CD4-positive, alpha-beta T cell treated with Interleukin-1 beta for 1 hour (primary cell): ENCODE measurements around the gene WNT4.

ENCODE experiments used
- DNase-seq, 2 donors: peaks; one replicate each; pipeline ENCODE4 v3.0.0-alpha.2; 2020 to 2022

Gene WNT4

DNA sequence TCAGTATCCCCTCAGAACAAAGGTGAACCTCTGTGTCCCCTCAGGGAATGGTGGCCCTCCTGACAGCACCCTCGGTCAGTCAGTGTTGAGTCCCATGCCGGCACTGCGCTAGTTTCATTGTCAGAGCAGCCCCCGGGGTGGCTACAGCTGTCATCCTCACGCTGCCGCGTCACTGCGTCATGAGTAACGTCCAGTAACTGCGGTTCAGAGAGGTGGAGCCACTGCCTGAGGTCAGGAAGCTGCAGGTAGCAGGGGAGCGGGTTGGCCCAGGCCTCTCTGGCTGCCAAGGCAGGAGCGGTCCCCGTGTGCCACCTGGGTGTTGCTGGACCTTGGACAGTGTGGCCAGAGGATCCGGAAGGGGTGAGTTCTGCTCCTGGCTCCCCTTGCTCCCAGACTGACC, 20.2 kb upstream of the WNT4 start:
- no peak for DNase-seq

DNA sequence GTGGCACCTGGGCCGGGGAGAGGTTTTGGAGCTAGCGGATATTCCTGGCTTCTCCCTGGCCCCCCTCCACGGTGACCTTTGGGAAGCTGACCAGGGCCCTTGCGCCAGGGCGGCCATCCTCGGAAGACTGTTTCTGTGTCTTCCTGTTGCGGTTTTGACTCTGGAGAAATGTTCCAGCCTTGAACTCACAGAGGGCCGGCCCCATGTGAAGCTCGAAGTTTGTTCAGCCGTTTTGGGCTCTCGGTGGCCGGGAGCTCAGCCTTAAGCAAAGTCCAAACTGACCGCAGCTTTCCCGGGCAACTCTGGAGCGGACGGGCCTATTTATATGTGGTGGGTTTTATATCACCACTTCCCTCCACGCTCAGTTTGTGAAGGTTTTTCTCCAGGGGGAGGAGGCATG, 17.0 kb upstream of the WNT4 start:
- DNase-seq: no peak

DNA sequence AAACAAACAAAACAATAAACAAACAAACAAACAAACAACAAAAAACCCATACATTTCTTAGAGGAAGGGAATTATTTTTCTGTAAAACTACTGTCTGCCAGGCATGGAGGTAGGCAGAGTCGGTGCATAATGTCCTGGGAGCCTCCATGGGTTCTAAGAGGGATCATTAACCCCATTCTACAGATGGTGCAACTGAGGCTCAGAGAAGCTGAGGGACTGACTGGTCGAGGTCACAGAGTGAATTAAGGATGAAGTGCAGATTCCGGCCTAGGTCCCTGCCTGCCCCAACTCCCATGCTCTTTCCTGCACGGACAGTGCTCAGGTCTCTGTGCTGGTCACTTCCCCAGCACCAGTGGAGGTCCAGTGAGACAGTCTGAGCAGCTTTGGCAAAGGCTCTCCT, 15.8 kb upstream of the WNT4 start:
- DNase-seq: no peak

DNA sequence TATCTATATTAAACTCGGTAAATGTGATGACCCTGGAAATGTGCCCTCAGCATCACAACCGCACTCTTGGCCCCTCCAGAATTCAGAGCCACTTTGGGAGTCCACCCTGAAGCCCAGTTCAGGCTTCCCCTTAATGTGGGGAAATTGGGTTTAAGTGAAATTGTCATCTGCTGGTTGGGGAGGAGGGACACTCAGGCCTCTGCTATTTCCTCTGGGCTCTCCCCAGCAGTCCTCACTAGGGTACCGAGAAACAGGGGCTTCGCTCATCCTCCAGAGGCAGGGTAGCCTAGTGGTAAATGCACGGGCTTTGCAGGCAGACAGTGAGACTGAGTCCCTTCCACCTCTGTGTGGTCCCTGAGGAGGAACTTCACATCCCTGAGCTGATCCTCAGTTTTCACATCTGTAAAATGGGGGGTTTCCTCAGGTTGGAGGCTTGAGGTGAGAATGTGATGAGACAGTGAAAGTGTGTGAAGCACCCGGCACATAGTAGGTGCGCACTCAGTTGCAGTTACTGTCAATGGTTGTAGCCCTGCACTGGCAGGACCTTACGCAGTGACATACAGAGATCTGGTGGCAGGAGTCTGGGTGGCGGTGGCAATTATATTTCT, 14.6 kb upstream of the WNT4 start:
- DNase-seq: no peak

DNA sequence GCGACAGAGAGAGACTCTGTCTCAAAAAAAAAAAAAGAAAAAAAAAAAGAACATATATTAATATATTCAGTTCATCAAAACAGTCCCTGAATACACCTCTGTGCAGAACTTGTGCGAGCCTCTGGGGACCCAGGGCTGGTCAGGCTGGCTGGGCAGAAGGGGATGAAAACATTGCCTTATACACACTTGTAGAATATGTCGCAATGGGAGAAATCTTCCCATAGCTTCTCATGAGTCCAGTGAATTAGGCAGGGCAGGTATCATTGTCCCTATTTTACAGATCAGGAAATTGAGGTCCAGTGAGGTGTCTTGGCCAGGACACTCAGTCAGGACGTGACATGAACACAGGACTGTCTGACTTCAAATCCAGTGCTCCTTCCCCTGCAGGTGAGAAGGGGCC, 12.6 kb upstream of the WNT4 start:
- DNase-seq: no peak

DNA sequence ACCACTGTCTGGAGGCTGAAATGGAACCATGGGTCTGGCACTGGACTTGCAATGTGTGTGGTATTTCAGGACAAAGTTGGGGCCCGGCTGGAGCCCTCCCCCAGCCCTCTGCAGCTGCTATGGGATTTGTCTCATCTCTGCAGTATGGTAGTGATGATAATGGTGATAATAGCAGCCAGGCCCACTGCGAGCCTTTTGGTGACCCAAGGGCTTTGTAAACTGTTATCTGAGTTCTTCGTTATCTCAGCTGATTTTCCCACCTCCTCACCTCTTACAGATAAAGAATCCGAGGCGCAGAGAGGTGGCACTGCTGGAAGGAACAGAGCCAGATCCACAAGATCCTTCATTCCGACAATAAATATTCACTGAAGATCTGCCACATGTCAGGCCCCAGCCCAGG, 11.7 kb upstream of the WNT4 start:
- no peak for DNase-seq

DNA sequence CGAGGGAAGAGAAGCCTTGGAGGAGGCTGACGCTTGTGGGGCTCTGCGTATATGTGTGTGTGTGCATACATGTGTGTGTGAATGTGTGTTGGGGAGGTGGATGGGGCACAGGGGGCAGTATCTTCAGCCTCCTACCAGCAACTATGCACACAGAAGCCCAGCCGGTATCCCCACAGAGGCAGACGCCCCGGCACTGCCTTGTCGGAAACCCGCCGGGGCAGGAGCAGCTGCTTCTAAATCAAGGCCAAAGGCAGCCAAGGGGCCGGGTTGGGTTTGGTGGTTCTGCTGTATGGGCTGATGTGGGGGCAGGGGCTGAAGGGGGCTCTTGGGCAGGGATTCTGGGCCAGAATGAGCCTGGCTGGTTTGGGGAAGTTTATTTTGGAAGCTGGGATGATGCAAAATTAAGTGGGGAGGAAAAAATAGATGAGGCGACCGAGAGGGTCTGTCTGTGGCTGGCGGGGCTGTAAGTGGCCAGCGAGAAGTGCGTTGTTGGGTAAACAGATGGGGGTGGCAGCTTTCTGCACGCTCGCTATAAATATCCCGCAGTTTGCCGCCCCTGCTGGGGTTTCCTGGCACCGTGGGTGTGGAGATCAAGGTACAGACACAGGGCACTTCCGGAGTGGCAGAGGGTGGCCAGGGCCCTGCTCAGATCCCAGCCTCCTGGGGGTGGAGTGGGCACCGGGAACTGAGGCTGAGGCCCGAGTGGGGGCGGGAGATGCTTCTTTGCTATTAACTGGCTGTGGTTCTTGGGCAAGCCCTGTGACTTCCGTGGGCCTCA, 11.0 kb upstream of the WNT4 start:
- no peak for DNase-seq

DNA sequence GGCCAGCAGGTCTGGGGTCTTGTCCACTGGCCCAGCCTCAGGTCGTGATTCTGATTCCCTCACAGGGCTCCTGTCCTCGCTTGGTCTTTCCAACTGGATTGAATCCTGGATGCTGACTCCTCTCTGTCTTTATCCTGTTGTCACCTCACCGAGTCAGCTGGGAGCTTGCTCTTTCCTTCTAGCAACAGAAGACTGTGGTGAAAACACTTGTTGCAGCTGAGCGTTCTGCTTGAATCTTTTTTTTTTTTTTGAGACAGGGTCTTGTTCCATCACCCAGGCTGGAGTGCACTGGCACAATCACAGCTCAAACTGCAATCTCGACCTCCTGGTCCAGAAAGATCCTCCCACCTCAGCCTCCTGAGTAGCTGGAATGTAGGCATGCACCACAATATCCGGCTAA, 8.0 kb upstream of the WNT4 start:
- DNase-seq: no peak

DNA sequence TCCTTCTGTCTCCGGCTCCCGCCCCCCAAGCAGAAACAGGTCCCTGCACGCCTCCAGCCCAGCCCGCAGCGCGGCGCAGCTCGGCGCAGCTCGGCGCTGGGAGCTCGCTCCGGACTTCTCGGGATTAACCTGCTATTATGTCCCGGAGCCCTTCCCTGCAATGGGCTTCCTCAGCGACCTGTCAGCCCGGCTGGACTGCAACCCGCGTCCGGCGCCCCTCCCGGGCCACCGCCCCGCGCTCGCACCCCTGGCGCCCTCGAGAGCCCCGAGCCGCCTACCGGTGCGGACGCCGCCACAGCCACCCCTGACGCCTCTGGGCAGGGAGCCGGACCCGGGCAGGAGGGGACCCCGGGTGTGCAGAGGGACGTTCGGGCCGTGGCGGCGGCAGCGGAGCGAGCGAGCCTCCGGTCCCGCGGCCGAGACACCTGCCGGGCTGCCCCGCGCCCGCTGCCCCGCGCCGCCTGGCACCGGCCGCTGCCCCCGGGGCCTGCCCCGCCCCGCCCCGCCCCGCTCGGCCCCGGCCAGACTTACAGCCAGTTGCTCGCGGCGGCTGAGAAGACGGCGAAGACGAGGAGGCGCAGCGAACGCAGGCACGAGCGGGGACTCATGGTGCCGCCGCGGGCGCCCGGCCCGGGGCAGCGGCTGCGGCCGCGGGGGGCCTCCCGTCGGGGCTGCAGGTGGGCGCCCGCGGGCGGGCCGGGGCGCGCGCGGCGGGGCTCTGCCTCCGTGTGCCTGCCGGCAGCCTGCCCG, 407 bp downstream of the WNT4 start:
- no peak for DNase-seq

DNA sequence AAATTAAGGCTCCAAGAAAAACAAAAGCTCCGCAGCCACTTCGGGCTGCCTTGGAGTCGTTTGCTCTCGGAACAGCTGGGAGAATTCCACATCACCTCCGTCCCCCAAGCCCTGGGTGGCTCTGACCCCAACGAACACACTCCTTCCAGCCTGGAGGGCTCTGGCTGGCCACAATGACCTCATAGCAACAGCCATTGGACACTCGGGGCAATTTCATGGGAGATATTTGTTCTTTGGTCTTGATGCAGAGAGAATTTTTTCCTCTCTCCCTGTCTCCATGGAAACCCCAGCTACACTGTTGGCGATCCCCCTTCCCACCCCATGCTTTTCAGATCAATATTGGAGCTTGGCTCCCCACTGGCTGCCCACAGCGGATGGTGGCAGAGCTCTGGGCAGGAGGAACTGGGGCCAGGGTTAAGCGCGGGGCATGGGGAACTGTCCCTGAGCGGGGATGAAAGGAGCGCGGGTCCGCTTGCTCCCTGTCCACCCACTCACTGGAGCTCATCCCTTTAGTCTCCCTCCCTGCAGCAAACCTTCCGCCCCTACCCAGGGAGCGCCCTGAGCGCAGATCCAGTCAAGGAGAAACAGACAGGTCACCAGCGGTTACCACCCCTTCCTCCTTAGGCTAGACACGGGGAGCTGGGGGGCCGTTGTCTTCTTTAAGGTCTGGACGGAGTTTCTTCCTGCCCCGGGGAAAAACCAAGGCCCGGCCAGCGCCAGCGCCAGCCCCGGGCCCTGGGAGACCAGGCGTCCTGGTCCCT, 1.2 kb downstream of the WNT4 start:
- no peak for DNase-seq

DNA sequence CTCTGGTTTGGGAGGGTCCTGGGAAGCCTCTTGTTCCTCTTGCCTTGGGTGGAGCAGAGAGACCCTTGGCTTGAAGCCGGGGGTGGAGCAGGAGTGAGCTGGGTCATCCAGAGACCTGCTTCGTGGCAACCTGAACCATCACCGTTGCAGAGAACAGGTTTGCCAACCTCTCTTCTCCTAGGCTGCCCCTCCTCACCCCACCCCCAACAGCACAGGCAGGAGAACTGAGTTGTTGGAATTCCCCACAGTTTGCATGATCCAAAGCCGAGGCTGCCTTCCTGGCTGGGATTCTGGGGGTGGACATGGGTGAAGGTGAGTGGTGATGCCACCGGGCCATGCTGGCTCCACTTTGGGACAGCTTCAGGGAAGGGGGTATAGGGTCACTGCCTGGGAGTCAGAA, 2.2 kb downstream of the WNT4 start:
- no peak for DNase-seq

DNA sequence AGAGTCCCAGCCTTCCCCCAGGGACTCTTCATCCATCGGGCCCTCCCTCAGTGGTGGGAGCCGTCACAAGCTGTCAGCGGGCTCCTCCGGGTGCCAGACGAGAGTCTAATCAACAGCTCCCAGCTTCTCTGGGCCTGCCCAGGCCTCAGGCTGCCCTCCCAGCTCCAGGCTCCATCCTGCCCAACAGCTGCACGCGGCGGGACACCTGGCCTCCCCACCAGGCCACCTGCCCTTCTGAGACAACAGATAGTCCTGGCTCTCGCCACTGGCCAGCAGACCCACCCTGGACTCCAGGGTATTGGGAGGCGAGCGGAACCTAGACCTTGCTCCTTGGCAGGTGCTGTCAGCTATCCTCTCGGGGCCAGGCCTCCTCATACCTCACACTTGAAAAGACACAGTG, 3.1 kb downstream of the WNT4 start:
- DNase-seq: no peak

DNA sequence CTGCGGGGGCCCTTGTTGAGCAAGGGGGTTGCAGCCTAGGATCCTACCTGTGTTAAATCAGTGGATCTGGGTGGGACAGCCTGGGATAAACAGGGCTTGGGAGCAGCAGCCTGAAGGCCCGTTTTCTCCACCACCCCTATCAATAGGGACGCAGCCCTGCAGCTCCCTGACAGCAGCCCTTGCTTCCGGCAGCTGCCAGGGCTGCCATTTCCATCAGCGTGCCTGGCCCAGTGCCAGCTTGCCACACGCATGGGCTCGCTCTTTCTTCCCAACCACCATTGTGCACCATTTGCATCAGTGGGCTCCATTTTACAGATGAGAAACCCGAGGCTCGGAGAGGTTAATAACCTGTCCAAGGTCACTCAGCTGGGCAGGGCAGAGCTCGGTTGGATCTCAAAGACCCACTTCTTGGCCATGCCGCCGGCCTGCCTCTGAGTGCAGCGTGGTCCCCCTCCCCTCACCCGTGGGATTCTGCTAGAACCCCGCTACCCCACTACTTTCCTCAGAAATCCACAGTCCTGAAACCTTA, 3.8 kb downstream of the WNT4 start:
- no peak for DNase-seq

DNA sequence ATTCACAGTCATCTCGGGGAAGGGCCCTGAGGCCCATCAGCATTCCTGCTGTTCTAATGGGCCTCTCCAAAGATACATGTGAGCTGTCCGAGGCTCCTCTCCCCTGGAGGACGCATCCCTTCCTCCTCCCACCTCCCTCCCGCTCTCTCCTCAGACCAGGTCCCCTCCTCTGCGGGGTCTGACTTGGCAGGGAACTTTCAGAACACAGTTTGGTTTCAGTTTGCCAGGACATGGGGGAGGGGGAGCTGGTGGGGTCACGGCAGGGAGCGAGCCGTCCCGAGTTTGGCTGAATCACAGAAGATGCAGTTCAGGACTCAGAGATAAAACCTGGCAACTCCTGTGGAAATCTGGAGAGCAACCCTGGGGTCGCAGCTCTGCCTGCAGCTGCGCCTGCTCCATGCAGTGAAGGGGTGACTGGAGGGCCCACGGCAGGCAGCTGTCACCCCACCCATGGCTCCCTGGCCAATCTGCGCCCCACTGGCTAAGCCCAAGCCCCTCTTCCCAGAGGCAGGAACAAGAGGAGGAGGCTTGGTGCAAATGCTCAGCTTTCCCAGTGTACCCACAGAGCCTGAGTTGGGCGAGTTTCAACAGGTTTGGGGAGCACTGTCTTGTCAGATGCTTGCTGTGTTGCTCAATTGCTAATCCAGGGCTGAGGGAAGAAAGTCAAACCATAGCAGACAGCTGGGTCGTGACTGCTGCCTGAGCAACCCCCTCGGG, 5.7 kb downstream of the WNT4 start:
- no peak for DNase-seq

DNA sequence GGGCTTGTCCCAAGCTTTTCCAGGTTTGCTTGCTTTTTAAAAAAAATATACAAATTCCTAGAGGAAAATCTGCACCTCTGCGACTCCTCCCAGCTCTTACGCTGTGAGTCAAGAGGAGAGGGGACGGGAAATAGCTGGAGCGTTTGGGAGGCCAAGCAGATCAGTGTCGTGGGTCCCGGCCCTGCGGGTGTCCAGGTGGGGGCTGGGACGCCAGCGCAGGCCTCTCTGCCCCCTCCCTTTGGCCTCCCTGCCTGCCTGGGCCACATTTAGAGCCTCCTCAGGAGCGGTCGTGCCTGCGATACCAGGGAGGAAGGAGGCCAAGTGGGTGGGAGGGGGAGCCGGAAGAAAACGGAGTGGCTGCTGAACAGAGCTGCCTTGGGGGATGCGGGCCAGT, 9.0 kb downstream of the WNT4 start:
- no peak for DNase-seq

DNA sequence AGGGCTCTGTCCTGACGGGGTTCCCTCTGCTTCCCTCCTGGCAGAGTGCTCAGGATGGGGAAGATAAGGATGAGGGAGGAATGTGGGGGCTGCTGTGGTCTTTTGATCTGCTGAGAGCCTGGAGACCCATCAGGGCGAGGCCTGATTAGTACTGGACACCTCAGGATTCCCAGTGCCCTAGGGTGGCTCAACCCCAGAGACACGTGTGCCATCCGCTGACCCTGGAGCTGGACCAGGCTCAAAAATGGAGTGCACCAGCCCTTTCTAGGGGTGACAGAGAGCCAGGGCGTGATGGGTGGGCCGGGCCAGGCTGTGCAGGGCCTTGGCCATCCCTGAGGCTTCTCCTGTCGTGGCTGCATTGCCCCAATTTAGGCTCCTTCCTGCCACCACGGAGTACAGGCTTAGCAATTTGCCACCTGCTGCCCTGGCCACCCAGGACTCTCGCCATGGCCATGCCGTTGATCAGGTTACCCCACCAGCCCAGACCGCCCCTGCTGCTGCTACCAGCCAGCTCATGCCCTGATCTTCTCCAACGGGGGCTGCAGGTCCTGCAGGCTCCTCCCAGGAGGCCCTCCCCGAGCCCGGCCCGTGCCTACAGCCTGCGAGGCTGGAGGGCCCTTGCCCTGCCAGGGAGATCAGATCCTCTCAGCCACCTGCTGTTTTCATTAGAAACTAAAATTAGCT, 9.5 kb downstream of the WNT4 start:
- no peak for DNase-seq

DNA sequence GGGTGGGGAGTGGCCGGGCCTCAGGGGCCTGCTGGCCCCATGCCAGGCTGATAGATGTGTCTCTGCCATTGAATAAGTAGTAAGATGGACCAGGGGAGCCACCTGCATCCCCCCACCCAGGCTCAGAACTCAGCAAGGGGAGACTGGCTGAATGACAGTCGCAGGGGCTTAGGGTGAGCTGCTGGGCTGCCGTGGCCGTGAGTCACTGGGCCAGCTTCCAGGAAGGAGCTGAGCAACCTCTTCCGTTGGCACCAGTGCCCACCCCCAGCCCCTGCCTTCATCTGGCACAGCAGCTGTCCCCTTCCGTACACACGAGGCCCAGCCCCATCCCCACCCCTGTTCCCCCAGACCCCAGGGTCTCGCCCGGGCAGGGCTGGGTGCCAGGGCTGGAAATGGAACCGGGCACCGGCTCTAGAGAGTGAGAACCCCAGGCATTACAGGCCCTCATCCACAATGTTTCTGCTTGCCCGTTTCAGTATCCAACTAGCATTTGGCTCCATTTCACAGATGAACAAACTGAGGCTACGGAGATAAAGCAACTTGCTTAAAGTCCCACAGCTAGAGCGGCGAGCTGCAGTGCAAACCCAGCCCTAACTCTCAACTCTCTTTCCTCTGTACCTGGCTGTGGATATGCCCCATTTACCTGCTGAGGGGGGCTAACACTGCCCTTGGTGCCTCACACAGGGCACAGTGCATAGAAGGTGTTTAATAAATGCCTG, 10.2 kb downstream of the WNT4 start:
- no peak for DNase-seq

DNA sequence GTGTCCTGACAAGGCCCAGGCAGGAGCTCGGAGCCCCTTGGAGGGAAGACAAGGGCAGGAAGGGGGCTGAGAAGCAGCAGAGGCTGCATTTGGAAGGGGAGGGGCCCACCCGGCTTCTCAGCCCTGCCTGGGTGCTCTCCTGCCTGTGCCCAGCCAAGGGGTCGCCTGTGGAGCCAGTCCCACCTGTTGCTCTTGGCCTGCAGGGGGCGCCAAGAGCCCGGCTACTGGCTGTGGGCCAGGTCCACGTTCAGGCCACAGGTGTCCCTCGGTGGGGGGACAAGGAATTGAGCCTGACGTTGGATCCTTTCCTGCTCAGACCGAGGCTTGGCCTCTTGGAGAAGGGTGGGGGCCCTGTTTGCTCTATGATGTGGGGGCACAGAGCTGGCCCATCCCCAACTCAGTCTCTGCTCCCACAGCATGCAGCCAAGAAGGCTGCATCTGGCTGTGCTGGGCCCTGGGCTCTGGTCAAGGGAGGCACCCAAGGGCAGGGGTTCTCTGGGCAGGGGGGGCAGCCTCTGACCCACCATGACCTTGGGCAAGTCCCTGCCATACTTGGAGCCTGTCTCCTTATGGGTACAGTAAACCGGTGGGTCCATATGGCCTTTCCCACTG, 10.9 kb downstream of the WNT4 start:
- peak; percentile 41 to 49 for DNase-seq

DNA sequence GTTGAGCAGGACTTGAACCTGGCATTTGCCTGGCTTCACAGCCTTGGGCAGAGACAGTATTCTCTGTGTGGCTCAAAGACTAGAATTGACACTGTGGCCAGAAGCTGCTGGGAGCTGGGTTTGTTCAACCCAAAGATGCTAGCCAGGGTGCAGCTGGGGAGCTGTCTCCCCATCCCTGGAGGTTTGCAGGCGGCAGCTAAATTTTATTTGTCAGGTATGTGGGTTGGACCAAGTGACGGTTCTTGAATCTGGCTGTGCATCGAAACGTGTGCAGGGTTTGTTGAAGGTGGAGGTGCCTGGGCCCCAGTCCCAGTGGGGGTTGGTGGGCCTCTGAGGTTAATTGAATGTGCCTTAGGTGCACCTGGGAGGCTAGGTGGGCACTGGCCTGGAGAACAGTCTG, 11.8 kb downstream of the WNT4 start:
- DNase-seq: no peak

DNA sequence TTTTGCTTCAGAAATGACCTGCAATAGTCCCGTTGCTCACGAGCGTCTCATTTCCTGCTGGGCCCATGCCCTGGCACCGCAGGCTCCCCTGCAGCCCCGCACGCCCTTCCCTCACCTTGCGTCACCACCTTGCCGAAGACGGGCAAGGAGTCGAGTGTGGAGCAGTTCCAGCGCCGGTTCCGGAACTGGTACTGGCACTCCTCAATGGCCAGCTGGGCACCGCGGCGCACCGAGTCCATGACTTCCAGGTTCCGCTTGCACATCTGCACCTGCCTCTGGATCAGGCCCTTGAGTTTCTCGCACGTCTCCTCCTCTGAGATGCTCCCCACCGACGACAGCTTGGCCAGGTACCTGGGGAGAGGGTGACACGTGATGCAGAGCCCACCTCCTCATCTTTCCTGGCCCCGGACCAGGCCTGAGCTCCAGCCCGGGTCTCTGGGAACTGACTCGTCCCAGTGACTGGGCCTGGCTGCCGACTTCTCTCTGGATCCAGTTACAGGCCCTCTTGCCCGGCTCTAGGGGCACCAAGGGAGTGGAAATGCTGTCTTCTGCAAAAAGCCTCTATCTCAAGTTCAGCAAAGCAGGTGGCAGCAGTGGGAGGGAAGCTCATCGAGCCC, 13.3 kb downstream of the WNT4 start:
- no peak for DNase-seq
